Hematopoietic multipotent progenitor cell treated with erythropoietin and hydrocortisone succinate and interleukin-3 and kit ligand, for 6 days (in vitro differentiated cells): ENCODE results near the gene MAPKAPK5.
"Not testable (repeated sequence)": the region's sequence is repeated elsewhere in the genome, so short reads cannot be mapped to it uniquely, and the experiment has no call there.

Source experiments
- DNase-seq: peaks from one replicate; pipeline ENCODE4 v3.0.0-alpha.2; 2015

Gene MAPKAPK5, protein sequence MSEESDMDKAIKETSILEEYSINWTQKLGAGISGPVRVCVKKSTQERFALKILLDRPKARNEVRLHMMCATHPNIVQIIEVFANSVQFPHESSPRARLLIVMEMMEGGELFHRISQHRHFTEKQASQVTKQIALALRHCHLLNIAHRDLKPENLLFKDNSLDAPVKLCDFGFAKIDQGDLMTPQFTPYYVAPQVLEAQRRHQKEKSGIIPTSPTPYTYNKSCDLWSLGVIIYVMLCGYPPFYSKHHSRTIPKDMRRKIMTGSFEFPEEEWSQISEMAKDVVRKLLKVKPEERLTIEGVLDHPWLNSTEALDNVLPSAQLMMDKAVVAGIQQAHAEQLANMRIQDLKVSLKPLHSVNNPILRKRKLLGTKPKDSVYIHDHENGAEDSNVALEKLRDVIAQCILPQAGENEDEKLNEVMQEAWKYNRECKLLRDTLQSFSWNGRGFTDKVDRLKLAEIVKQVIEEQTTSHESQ

GRCh38 chr12:111841750-111842555 lies at the start of gene MAPKAPK5:
TSS of gene MAPKAPK5 (plus strand) at chr12:111842228. CDS start at chr12:111842734, 506 bp downstream.
- DNase-seq, result peak; percentile 96

- no peak for DNase-seq
Measured at GRCh38 chr12:111792856-111793235, 49.2 kb upstream of the MAPKAPK5 start.

DNA sequence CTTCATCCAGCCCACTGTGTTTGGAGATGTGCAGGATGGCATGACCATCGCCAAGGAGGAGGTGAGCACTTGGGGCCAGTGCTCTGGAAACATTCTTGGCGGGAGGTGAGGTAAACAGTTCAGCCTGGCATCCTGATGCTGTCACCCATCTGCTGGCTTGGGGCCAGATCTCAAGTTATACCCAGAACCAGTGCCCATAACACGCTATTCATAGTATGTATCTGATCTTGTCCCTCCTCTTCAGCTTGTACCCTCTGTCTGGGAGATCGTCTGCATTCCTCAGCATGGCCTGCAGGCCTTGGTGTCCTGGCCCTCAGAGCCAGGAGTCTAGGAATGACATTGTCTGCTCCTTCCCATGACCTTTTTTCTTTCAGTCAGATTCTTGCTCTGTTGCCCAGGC lies 43.8 kb upstream of the MAPKAPK5 start:
- no peak for DNase-seq

GRCh38 chr12:111799758-111800157 lies 42.3 kb upstream of the MAPKAPK5 start:
- DNase-seq, result no peak

DNA sequence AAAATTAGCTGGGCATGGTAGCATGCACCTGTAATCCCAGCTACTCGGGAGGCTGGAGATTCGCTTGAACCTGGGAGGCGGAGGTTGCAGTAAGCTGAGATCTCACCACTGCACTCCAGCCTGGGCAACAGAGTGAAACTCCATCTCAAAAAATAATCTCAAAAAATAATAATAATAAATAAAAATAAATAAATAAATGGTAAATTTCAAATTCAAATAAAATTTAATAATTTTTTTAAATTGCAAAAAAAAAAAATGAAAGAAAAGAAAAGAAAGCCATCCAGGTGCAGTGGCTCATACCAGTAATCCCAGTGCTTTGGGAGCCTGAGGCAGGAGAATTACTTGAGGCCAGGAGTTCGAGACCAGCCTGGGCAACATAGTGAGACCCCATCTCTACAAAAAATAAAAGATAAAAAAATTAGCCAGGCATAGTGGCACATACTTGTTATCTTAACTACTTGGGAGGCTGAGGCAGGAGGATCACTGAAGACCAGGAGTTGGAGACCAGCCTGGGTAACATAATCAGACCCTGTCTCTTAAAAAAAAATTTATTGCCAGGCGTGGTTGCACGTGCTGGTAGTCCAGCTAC lies 38.9 kb upstream of the MAPKAPK5 start:
- no peak for DNase-seq

- no peak for DNase-seq
Measured at GRCh38 chr12:111803851-111804250, 38.2 kb upstream of the MAPKAPK5 start.

DNA sequence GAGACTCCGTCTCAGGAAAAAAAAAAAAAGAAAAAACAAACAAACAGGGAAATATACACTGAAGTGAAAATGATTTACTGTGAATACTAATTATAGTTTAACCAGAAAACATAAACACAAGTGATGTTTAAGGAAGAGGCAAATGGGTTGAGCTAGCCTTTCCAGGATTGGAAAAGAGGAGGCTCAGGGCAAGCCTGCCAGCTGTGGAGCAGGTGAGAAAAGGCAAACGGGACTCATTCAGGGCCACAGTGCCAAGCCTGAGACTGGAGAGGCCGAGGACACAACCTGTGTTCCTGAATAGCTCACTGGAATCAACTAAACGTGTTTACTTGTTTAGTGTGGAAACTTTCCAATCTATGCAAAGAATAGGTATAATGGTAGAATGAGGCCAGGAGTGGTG lies 35.7 kb upstream of the MAPKAPK5 start:
- no peak for DNase-seq

DNA sequence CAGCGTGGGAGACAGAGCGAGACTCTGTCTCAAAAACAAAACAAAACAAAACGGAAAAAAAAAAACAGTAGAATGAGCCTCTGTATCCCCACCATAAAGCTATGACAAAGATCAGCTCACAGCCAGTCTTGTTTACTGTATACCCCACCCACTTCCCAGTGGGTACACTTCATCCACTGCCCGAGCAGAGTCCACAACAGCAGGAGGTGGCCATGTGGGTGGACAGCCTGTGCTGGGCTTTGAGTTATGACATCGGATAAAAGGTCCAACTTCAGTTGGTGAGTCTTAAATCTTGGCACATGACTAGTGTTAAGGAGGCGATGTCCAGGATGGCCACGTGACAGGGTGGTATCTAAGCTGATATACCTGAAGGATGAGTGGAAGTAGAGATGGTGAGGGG lies 34.8 kb upstream of the MAPKAPK5 start:
- no peak for DNase-seq

DNA sequence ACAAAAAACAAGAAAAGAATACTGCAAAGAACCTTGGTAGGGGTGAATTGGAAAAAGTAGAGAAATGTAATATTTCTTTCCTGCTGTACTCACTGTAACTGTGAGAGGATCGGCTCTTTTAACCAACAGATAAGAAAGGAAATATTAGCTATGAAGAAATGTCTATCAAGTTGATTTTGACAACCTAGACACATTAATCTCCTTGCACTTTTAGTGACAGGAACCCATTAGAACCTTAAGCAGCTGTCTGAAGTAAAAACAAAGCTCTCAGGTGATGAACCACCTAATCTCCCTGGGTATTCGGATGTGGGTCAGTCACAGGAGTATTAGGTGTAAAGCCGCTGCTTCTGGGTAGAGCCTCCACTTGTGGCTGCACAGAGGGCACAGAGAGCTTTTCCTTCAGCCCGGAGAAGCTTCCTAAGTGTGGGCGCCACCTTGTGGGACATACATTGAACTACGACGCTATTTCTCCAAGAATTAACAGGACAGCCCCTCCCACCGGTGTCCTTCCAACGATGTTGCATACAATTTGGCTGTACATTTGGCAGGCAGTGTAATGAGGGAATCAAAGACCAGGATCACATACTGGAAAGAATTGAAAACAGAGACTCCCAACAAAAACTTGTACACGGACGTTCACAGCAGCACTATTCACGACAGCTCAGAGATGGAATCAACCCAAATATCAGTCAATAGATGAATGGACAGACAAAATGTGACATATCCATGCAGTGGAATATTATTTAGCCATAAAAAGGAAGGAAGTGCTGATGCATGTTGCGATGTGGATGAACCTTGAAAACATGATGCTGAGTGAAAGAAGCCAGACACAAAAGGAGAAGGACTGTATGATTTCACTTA lies 28.9 kb upstream of the MAPKAPK5 start:
- peak; percentile 96 for DNase-seq

- no peak for DNase-seq
Measured at GRCh38 chr12:111816065-111816615, 25.9 kb upstream of the MAPKAPK5 start.

DNA sequence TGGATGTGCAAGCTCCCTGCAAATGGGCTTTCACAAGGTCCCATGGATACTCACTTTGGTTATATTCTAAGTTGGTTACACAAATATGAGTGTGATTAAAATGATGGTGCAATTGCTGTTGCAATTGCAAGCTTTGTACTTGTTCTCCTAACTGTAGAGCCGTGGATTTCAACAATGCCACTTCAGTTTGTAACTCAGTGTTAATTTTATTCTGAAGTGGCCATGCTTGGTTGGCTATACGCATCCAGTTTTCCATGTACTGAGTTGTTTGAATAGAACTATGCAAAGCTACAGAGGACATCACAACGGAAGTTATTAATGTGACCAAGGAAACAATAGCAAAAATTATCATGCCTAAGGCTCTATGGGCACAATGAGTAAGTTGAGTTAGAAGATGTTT lies 25.1 kb upstream of the MAPKAPK5 start:
- not testable (repeated sequence) for DNase-seq

DNA sequence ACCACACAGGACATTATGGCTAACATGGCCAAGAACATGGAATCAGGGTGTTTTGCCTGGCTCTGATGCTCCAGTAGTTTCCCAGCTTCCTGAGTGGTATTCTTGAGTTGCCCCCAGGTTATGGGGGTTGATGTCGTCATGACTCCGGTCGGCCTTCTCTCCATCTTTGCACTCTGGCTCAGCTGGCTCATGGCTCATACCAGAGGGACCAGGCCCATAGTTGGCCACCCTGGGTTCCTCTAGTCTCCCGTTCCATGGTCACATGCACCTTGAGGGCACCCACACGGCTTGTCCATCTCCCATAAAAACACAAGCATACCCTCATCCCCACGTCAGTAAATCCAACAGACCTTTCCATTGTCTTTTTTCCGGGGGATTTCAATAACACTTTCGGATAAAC lies 23.7 kb upstream of the MAPKAPK5 start:
- no peak for DNase-seq

DNA sequence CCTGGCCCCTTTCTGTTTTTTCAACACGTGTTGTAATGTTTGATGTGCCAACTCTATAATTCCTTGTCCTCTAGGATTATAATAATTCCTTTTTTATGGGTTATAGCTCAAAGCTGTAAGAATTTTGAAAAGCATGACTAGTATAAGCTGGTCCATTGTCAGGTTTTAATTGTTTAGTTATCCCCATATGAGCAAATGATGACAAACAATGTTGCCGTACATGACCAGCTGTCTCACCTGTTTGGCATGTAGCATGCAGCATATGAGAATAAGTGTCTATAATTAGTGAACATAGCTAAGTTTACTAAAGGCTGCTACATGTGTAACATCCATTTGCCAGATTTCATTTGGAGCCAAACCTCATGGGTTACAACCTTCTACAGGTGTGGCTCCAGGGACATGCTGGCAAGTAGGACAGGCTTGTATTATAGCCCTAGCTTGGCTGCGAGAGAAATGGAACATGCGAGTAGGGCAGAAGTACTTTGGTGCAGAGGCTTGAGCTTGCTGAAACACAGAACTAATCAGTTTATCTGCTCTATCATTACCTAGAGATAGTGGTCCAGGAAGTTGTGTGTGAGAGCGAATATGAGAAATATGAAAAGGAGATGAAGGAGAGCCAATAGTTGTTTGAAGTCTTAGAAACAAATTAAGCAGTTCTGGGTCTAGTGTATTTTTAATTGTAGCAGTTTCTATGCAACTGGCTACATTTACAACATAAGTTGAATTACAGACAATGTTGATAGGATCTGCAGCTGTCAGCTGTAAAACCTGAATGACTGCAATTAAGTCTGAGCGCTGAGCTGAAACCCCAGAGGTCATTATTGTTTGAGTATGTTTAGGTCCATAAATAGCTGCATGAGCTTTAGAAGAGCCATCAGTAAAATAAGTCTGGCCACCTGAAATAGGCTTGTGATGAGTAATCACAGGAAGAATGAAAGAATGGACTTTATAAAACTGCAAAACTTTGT lies 22.6 kb upstream of the MAPKAPK5 start:
- no peak for DNase-seq

DNA sequence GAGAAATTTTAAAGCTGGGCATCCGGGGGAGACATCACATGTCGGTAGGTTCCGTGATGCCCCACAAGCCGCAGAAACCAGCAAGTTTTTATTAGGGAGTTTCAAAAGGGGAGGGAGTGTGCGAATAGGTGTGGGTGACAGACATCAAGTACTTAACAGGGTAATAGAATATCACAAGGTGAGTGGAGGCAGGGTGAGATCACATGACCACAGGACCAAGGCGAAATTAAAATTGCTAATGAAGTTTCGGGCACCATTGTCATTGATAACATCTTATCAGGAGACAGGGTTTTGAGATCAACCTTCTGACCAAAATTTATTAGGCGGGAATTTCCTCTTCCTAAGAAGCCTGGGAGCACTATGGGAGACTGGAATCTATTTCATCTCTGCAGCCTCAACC lies 21.2 kb upstream of the MAPKAPK5 start:
- not testable (repeated sequence) for DNase-seq

GRCh38 chr12:111822886-111823285 lies 19.1 kb upstream of the MAPKAPK5 start:
- DNase-seq, result no peak

DNA sequence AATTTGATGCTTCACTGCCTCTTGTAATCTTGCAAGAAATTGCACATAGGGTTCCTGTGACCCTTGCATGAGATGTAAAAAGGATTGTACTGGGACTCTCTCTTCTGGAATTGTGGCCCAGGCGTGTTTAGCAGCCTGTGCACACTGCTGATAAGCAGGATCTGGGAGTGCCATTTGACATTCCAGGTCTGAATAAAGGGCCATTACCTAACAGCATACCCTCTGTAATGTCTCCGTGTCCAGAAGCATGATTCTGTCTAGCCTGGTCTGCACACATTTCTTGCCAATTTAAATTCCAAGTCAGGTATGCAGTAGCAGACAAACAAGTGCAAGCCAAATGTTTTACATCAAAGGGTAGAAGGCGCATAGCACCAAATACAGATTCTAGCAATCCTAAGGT lies 18.1 kb upstream of the MAPKAPK5 start:
- no peak for DNase-seq

- DNase-seq, result peak; percentile 33
Measured at GRCh38 chr12:111824312-111824711, 17.7 kb upstream of the MAPKAPK5 start.

- DNase-seq, result no peak
Measured at GRCh38 chr12:111825509-111825908, 16.5 kb upstream of the MAPKAPK5 start.

DNA sequence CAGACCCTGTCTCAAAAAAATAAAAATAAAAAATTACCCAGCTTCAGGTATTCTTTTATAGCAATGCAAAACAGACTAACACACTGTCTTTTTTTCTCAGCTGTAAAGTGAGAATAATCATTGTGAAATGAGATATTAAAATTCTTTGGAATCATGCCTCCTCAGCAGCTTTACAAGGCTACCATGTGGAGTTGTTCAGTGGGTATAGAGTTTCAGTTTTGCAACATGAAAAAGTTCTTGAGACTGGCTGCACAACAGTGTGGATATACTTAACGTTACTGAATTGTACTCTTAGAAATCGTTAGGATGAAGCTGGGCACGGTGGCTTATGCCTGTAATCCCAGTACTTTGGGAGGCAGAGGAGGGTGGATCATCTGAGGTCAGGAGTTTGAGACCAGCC lies 15.7 kb upstream of the MAPKAPK5 start:
- no peak for DNase-seq

- no peak for DNase-seq
Measured at GRCh38 chr12:111826992-111827391, 15.0 kb upstream of the MAPKAPK5 start.

GRCh38 chr12:111827907-111828306 lies 14.1 kb upstream of the MAPKAPK5 start:
- DNase-seq, result no peak
